Forelimb muscle (tissue), 1 donor: ENCODE measurements around the gene IGLL5. TPM values are rescaled to one million over a fixed set of nuclear protein-coding genes. Genes with fewer than 3 reads are reported as not detected.

ENCODE experiments used
- DNase-seq: peaks from one replicate; pipeline ENCODE4 v3.0.0-alpha.2; 2013; ENCODE audit warnings: low read depth
- polyA plus RNA-seq: library from polyadenylated mRNA; unstranded; fragments of 120-200 nt; gene quantifications from one replicate; pipeline ENCODE4 v1.2.1, GENCODE V29; 2013; ENCODE audit not compliant: insufficient read length

The IGLL5 gene
- polyA plus RNA-seq: not detected

- no peak for DNase-seq
Observed at GRCh38 chr22:22887621-22888503, at the start of gene IGLL5. Gene IGLL5, plus strand, starts transcription at chr22:22887816. Its CDS starts 238 bp downstream, at chr22:22888054.

GRCh38 chr22:22838148-22838786, 49.3 kb upstream of the IGLL5 start:
- no peak for DNase-seq

- DNase-seq: no peak
Observed at GRCh38 chr22:22839570-22840314, 47.9 kb upstream of the IGLL5 start.

- DNase-seq: no peak
Observed at GRCh38 chr22:22840780-22841179, 46.8 kb upstream of the IGLL5 start.

GRCh38 chr22:22841598-22841997, 46.0 kb upstream of the IGLL5 start:
- no peak for DNase-seq

- no peak for DNase-seq
Observed at GRCh38 chr22:22842085-22842484, 45.5 kb upstream of the IGLL5 start.

GRCh38 chr22:22843848-22844247, 43.8 kb upstream of the IGLL5 start:
- no peak for DNase-seq

- no peak for DNase-seq
Observed at GRCh38 chr22:22847241-22847640, 40.4 kb upstream of the IGLL5 start.

- no peak for DNase-seq
Observed at GRCh38 chr22:22848364-22848866, 39.2 kb upstream of the IGLL5 start.

- no peak for DNase-seq
Observed at GRCh38 chr22:22849640-22850610, 37.7 kb upstream of the IGLL5 start.

- DNase-seq: no peak
Observed at GRCh38 chr22:22851969-22852368, 35.6 kb upstream of the IGLL5 start.

GRCh38 chr22:22853713-22854112, 33.9 kb upstream of the IGLL5 start:
- DNase-seq: no peak

GRCh38 chr22:22854466-22854865, 33.1 kb upstream of the IGLL5 start:
- no peak for DNase-seq

- DNase-seq: no peak
Observed at GRCh38 chr22:22855085-22855484, 32.5 kb upstream of the IGLL5 start.

GRCh38 chr22:22855617-22856308, 31.9 kb upstream of the IGLL5 start:
- no peak for DNase-seq

- no peak for DNase-seq
Observed at GRCh38 chr22:22856364-22856763, 31.3 kb upstream of the IGLL5 start.

- DNase-seq: no peak
Observed at GRCh38 chr22:22856885-22857606, 30.6 kb upstream of the IGLL5 start.

- no peak for DNase-seq
Observed at GRCh38 chr22:22857607-22858558, 29.7 kb upstream of the IGLL5 start.

- no peak for DNase-seq
Observed at GRCh38 chr22:22858559-22858937, 29.1 kb upstream of the IGLL5 start.
